Measurements from ENCODE around the gene PSMB4.
"Not testable (repeated sequence)": the region's sequence is repeated elsewhere in the genome, so short reads cannot be mapped to it uniquely, and the experiment has no call there.

The PSMB4 gene

GRCh38 chr1:151399324-151400171 is at the start of gene PSMB4:
Gene PSMB4, plus strand, starts transcription at chr1:151399573. Its CDS starts 15 bp downstream, at chr1:151399588.
- DNase-seq (ENCODE audit: low spot score), result peak; percentile 95

- DNase-seq (ENCODE audit: low spot score), result not testable (repeated sequence)
Observed at GRCh38 chr1:151350323-151350722, 49.0 kb upstream of the PSMB4 start.

GRCh38 chr1:151352021-151352718 is 47.2 kb upstream of the PSMB4 start:
- DNase-seq (ENCODE audit: low spot score), result no peak

GRCh38 chr1:151356696-151357095 is 42.7 kb upstream of the PSMB4 start:
- DNase-seq (ENCODE audit: low spot score), result no peak

GRCh38 chr1:151361883-151362282 is 37.5 kb upstream of the PSMB4 start:
- DNase-seq (ENCODE audit: low spot score), result no peak

GRCh38 chr1:151362308-151363155 is 36.8 kb upstream of the PSMB4 start:
- no peak for DNase-seq (ENCODE audit: low spot score)

GRCh38 chr1:151364996-151365395 is 34.4 kb upstream of the PSMB4 start:
- no peak for DNase-seq (ENCODE audit: low spot score)

- DNase-seq (ENCODE audit: low spot score), result peak; percentile 66
Observed at GRCh38 chr1:151367658-151368392, 31.5 kb upstream of the PSMB4 start.

GRCh38 chr1:151368393-151369301 is 30.7 kb upstream of the PSMB4 start:
- no peak for DNase-seq (ENCODE audit: low spot score)

GRCh38 chr1:151369302-151369610 is 30.1 kb upstream of the PSMB4 start:
- DNase-seq (ENCODE audit: low spot score), result no peak

- DNase-seq (ENCODE audit: low spot score), result no peak
Observed at GRCh38 chr1:151369621-151370048, 29.7 kb upstream of the PSMB4 start.

GRCh38 chr1:151370211-151370911 is 29.0 kb upstream of the PSMB4 start:
- no peak for DNase-seq (ENCODE audit: low spot score)

GRCh38 chr1:151371370-151372057 is 27.9 kb upstream of the PSMB4 start:
- DNase-seq (ENCODE audit: low spot score), result peak; percentile 70

- peak; percentile 62 for DNase-seq (ENCODE audit: low spot score)
Observed at GRCh38 chr1:151372058-151372934, 27.1 kb upstream of the PSMB4 start, which contains the start of gene SELENBP1. Gene SELENBP1, minus strand, starts transcription at chr1:151372705. Its CDS starts 64 bp downstream, at chr1:151372641.

- DNase-seq (ENCODE audit: low spot score), result no peak
Observed at GRCh38 chr1:151373196-151373595, 26.2 kb upstream of the PSMB4 start.

- DNase-seq (ENCODE audit: low spot score), result no peak
Observed at GRCh38 chr1:151377150-151377884, 22.1 kb upstream of the PSMB4 start.

- DNase-seq (ENCODE audit: low spot score), result no peak
Observed at GRCh38 chr1:151384584-151384983, 14.8 kb upstream of the PSMB4 start.

- no peak for DNase-seq (ENCODE audit: low spot score)
Observed at GRCh38 chr1:151386002-151386401, 13.4 kb upstream of the PSMB4 start.

All from putamen (tissue), 1 donor.